Measurements from ENCODE around the gene ZNF223.

Gene ZNF223

GRCh38 chr19:44072543-44073401 lies 20.9 kb downstream of the ZNF223 start:
- WGBS (ENCODE audit: extremely low coverage, insufficient coverage, low lambda C conversion rate), result no CpG with 5 or more reads among the region's 18 CpGs
- no peak overlapping the region for H3K23ac ChIP-seq (ENCODE audit: low read length)
- H2AK5ac ChIP-seq (ENCODE audit: low read length), result no peak overlapping the region
- no peak overlapping the region for H3K4me3 ChIP-seq (ENCODE audit: low read length)
- no peaks in the 10 kb centered on the region for H3K36me3 ChIP-seq (ENCODE audit: control insufficient read depth, insufficient read depth, low read length)
- no peaks in the 10 kb centered on the region for H3K79me1 ChIP-seq (ENCODE audit: low read length)
- no peak overlapping the region for H2BK5ac ChIP-seq (ENCODE audit: low read length)
- no peak for DNase-seq
- H3K79me2 ChIP-seq (ENCODE audit: control insufficient read depth, insufficient read depth, low read length), result no peaks in the 10 kb centered on the region
- no peak overlapping the region for H2BK15ac ChIP-seq (replicated peaks; ENCODE audit: low read depth)
- H3K27me3 ChIP-seq (ENCODE audit: insufficient read depth, low read length, poor library complexity), result no peaks in the 10 kb centered on the region
- peak overlapping the region; percentile 32 for H3K4me2 ChIP-seq (ENCODE audit: low read length)
- H4K5ac ChIP-seq (ENCODE audit: low read length), result no peak overlapping the region
- H3K4ac ChIP-seq (ENCODE audit: low read depth, low read length), result no peak overlapping the region
- no peak overlapping the region for H3K18ac ChIP-seq (ENCODE audit: low read length)
- no peak overlapping the region for H2BK120ac ChIP-seq (ENCODE audit: low read depth, low read length)
- no peak overlapping the region for H3K56ac ChIP-seq (ENCODE audit: low read length)
- peak overlapping the region; percentile 8 for H3K9ac ChIP-seq (ENCODE audit: low read length)
- H4K8ac ChIP-seq (ENCODE audit: low read depth, low read length), result no peak overlapping the region
- H3K4me1 ChIP-seq (ENCODE audit: control insufficient read depth, low read depth, low read length), result no peaks in the 10 kb centered on the region
- H3K27ac ChIP-seq (ENCODE audit: low read depth, low read length), result no peak overlapping the region

- no peak for DNase-seq
- WGBS (ENCODE audit: extremely low coverage, insufficient coverage, low lambda C conversion rate), result no CpG with 5 or more reads among the region's 2 CpGs
- no peak overlapping the region for H4K5ac ChIP-seq (ENCODE audit: low read length)
- no peak overlapping the region for H3K56ac ChIP-seq (ENCODE audit: low read length)
- H3K4ac ChIP-seq (ENCODE audit: low read depth, low read length), result no peak overlapping the region
- no peak overlapping the region for H2AK5ac ChIP-seq (ENCODE audit: low read length)
- H3K4me2 ChIP-seq (ENCODE audit: low read length), result no peak overlapping the region
- no peak overlapping the region for H2BK5ac ChIP-seq (ENCODE audit: low read length)
- H3K27me3 ChIP-seq (ENCODE audit: insufficient read depth, low read length, poor library complexity), result no peaks in the 10 kb centered on the region
- no peaks in the 10 kb centered on the region for H3K79me1 ChIP-seq (ENCODE audit: low read length)
- no peak overlapping the region for H2BK15ac ChIP-seq (replicated peaks; ENCODE audit: low read depth)
- no peak overlapping the region for H3K23ac ChIP-seq (ENCODE audit: low read length)
- H3K9ac ChIP-seq (ENCODE audit: low read length), result no peak overlapping the region
- no peaks in the 10 kb centered on the region for H3K79me2 ChIP-seq (ENCODE audit: control insufficient read depth, insufficient read depth, low read length)
- H3K36me3 ChIP-seq (ENCODE audit: control insufficient read depth, insufficient read depth, low read length), result no peaks in the 10 kb centered on the region
- no peak overlapping the region for H3K27ac ChIP-seq (ENCODE audit: low read depth, low read length)
- H4K8ac ChIP-seq (ENCODE audit: low read depth, low read length), result no peak overlapping the region
- H2BK120ac ChIP-seq (ENCODE audit: low read depth, low read length), result no peak overlapping the region
- no peak overlapping the region for H3K4me3 ChIP-seq (ENCODE audit: low read length)
- no peak overlapping the region for H3K18ac ChIP-seq (ENCODE audit: low read length)
- no peaks in the 10 kb centered on the region for H3K4me1 ChIP-seq (ENCODE audit: control insufficient read depth, low read depth, low read length)
These were observed 24.5 kb downstream of the ZNF223 start for GRCh38 chr19:44076325-44076724.

GRCh38 chr19:44092108-44092507 lies 40.3 kb downstream of the ZNF223 start:
- no peak overlapping the region for H3K56ac ChIP-seq (ENCODE audit: low read length)
- H3K18ac ChIP-seq (ENCODE audit: low read length), result no peak overlapping the region
- no peak overlapping the region for H4K5ac ChIP-seq (ENCODE audit: low read length)
- no peak overlapping the region for H2BK120ac ChIP-seq (ENCODE audit: low read depth, low read length)
- WGBS (ENCODE audit: extremely low coverage, insufficient coverage, low lambda C conversion rate), result no CpG with 5 or more reads among the region's 4 CpGs
- H3K4me1 ChIP-seq (ENCODE audit: control insufficient read depth, low read depth, low read length), result no peaks in the 10 kb centered on the region
- no peak overlapping the region for H3K4me3 ChIP-seq (ENCODE audit: low read length)
- H3K27ac ChIP-seq (ENCODE audit: low read depth, low read length), result no peak overlapping the region
- peaks cover 1% of the 10 kb centered on the region for H3K79me1 ChIP-seq (ENCODE audit: low read length)
- no peak overlapping the region for H3K4ac ChIP-seq (ENCODE audit: low read depth, low read length)
- H4K8ac ChIP-seq (ENCODE audit: low read depth, low read length), result no peak overlapping the region
- no peak overlapping the region for H2BK15ac ChIP-seq (replicated peaks; ENCODE audit: low read depth)
- no peaks in the 10 kb centered on the region for H3K36me3 ChIP-seq (ENCODE audit: control insufficient read depth, insufficient read depth, low read length)
- no peak overlapping the region for H3K9ac ChIP-seq (ENCODE audit: low read length)
- peaks cover 1% of the 10 kb centered on the region for H3K79me2 ChIP-seq (ENCODE audit: control insufficient read depth, insufficient read depth, low read length)
- H2AK5ac ChIP-seq (ENCODE audit: low read length), result no peak overlapping the region
- H3K27me3 ChIP-seq (ENCODE audit: insufficient read depth, low read length, poor library complexity), result no peaks in the 10 kb centered on the region
- no peak overlapping the region for H3K23ac ChIP-seq (ENCODE audit: low read length)
- DNase-seq, result no peak
- no peak overlapping the region for H3K4me2 ChIP-seq (ENCODE audit: low read length)
- no peak overlapping the region for H2BK5ac ChIP-seq (ENCODE audit: low read length)

DNA sequence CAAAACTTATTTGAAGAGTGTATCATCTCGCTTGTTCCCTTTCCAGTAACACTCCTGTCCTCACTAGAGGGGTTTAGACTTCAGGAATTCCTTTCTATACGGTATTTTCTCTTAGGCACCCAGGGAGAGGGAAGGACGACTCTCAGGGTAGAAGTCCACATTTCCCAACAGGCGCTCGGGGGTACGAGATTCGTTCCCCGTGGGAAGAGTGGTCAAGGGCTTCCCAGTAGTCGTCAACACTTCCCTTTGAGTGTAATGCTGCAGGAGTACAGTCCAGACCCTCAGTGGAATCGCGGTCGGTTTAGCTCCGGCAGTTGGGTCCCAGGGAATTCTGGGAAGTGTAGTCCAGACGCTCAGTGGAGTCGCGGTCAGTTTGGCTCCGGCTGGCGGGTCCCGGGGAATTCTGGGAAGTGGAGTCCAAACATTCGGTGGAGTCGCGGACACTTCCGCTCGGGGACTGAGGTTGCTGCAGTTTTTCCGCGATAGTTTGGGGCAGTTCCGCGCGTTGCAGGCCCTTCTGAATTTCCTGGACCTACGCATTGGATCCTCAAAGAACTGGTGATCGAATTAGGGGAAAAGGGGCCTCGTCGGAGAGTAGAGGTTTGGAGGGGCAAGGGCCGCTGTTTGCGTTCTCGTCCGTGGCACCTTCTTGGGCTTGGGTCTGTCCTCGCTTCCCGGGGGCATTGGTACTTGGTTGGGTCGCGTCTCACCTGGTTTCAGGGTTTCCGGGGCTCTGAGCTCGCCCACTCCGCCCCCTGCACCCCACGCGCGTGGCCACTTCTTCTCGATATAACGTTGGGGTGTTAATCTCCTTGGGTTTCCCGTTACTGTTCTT lies 42.3 kb downstream of the ZNF223 start, which contains the start of gene ZNF224:
TSS of gene ZNF224 (plus strand) at position 431 of the 835 bp plus-strand sequence. CDS start 3,513 bp downstream, outside the sequence.
- H3K4ac ChIP-seq (ENCODE audit: low read depth, low read length), result no peak within 1 kb of the TSS
- peaks cover 1% of the 10 kb centered on the region for H3K79me2 ChIP-seq (ENCODE audit: control insufficient read depth, insufficient read depth, low read length)
- H3K27ac ChIP-seq (ENCODE audit: low read depth, low read length), result no peak within 1 kb of the TSS
- H2BK15ac ChIP-seq (replicated peaks; ENCODE audit: low read depth), result no peak within 1 kb of the TSS
- H3K79me1 ChIP-seq (ENCODE audit: low read length), result peaks cover 1% of the 10 kb centered on the region
- no peak within 1 kb of the TSS for H2AK5ac ChIP-seq (ENCODE audit: low read length)
- H3K56ac ChIP-seq (ENCODE audit: low read length), result peak within 1 kb of the TSS; percentile 91
- H4K8ac ChIP-seq (ENCODE audit: low read depth, low read length), result no peak within 1 kb of the TSS
- peak within 1 kb of the TSS; percentile 88 for H3K4me2 ChIP-seq (ENCODE audit: low read length)
- no peaks in the 10 kb centered on the region for H3K27me3 ChIP-seq (ENCODE audit: insufficient read depth, low read length, poor library complexity)
- H3K36me3 ChIP-seq (ENCODE audit: control insufficient read depth, insufficient read depth, low read length), result no peaks in the 10 kb centered on the region
- no peak within 1 kb of the TSS for H2BK5ac ChIP-seq (ENCODE audit: low read length)
- WGBS (ENCODE audit: extremely low coverage, insufficient coverage, low lambda C conversion rate), result no CpG with 5 or more reads among the region's 50 CpGs
- no peak within 1 kb of the TSS for H4K5ac ChIP-seq (ENCODE audit: low read length)
- no peak within 1 kb of the TSS for H3K18ac ChIP-seq (ENCODE audit: low read length)
- no peak within 1 kb of the TSS for H2BK120ac ChIP-seq (ENCODE audit: low read depth, low read length)
- peak; percentile 96 for DNase-seq
- peak within 1 kb of the TSS; percentile 97 for H3K4me3 ChIP-seq (ENCODE audit: low read length)
- H3K23ac ChIP-seq (ENCODE audit: low read length), result no peak within 1 kb of the TSS
- peak within 1 kb of the TSS; percentile 93 for H3K9ac ChIP-seq (ENCODE audit: low read length)
- no peaks in the 10 kb centered on the region for H3K4me1 ChIP-seq (ENCODE audit: control insufficient read depth, low read depth, low read length)

GRCh38 chr19:44107751-44108150 lies 55.9 kb downstream of the ZNF223 start:
- no peaks in the 10 kb centered on the region for H3K79me1 ChIP-seq (ENCODE audit: low read length)
- DNase-seq, result no peak
- WGBS (ENCODE audit: extremely low coverage, insufficient coverage, low lambda C conversion rate), result no CpG with 5 or more reads among the region's 3 CpGs
- H3K23ac ChIP-seq (ENCODE audit: low read length), result no peak overlapping the region
- H3K4me1 ChIP-seq (ENCODE audit: control insufficient read depth, low read depth, low read length), result no peaks in the 10 kb centered on the region
- H3K4me2 ChIP-seq (ENCODE audit: low read length), result no peak overlapping the region
- no peak overlapping the region for H3K27ac ChIP-seq (ENCODE audit: low read depth, low read length)
- H4K5ac ChIP-seq (ENCODE audit: low read length), result no peak overlapping the region
- H2BK5ac ChIP-seq (ENCODE audit: low read length), result no peak overlapping the region
- no peak overlapping the region for H3K56ac ChIP-seq (ENCODE audit: low read length)
- H3K4ac ChIP-seq (ENCODE audit: low read depth, low read length), result no peak overlapping the region
- peaks cover under 1% of the 10 kb centered on the region for H3K79me2 ChIP-seq (ENCODE audit: control insufficient read depth, insufficient read depth, low read length)
- H3K4me3 ChIP-seq (ENCODE audit: low read length), result peak overlapping the region; percentile 21
- H2BK120ac ChIP-seq (ENCODE audit: low read depth, low read length), result no peak overlapping the region
- peaks cover 5% of the 10 kb centered on the region for H3K36me3 ChIP-seq (ENCODE audit: control insufficient read depth, insufficient read depth, low read length)
- no peak overlapping the region for H2BK15ac ChIP-seq (replicated peaks; ENCODE audit: low read depth)
- no peak overlapping the region for H2AK5ac ChIP-seq (ENCODE audit: low read length)
- H3K9ac ChIP-seq (ENCODE audit: low read length), result no peak overlapping the region
- no peak overlapping the region for H4K8ac ChIP-seq (ENCODE audit: low read depth, low read length)
- no peak overlapping the region for H3K18ac ChIP-seq (ENCODE audit: low read length)
- no peaks in the 10 kb centered on the region for H3K27me3 ChIP-seq (ENCODE audit: insufficient read depth, low read length, poor library complexity)
